HG02623 (cell line): ENCODE measurements around the gene CRY1.

Experiments used
- ATAC-seq: cut with Tn5 transposase; IDR thresholded peaks from one replicate; pipeline ENCODE4 v1.9.1; 2021; ENCODE audit warnings: moderate library complexity; ENCODE audit not compliant: unreplicated experiment

The CRY1 gene

GRCh38 chr12:106971065-106971464 lies 122.3 kb downstream of the CRY1 start:
- ATAC-seq = no peak

GRCh38 chr12:106964526-106964925 lies 128.8 kb downstream of the CRY1 start:
- no peak for ATAC-seq

GRCh38 chr12:106962286-106962685 lies 131.1 kb downstream of the CRY1 start:
- no peak for ATAC-seq

GRCh38 chr12:106960443-106960842 lies 132.9 kb downstream of the CRY1 start:
- no peak for ATAC-seq

- no peak for ATAC-seq
Observed at GRCh38 chr12:106957583-106957982, 135.8 kb downstream of the CRY1 start.

GRCh38 chr12:106956048-106956578 lies 137.2 kb downstream of the CRY1 start:
- peak; percentile 27 for ATAC-seq

GRCh38 chr12:106955377-106956047 lies 137.8 kb downstream of the CRY1 start, which contains the start of gene TMEM263:
Gene TMEM263 (plus strand): TSS chr12:106955907. CDS start chr12:106967117, 11,210 bp downstream.
- ATAC-seq = peak; percentile 82

GRCh38 chr12:106954462-106955376 lies 138.6 kb downstream of the CRY1 start:
- peak; percentile 2 for ATAC-seq

- no peak for ATAC-seq
Observed at GRCh38 chr12:106953352-106954250, 139.7 kb downstream of the CRY1 start.

- no peak for ATAC-seq
Observed at GRCh38 chr12:106950591-106950990, 142.8 kb downstream of the CRY1 start.

GRCh38 chr12:106947461-106947860 lies 145.9 kb downstream of the CRY1 start:
- no peak for ATAC-seq

- no peak for ATAC-seq
Observed at GRCh38 chr12:106945261-106945851, 148.0 kb downstream of the CRY1 start.

GRCh38 chr12:106942775-106943174 lies 150.6 kb downstream of the CRY1 start:
- ATAC-seq = no peak

GRCh38 chr12:106941481-106942156 lies 151.7 kb downstream of the CRY1 start:
- no peak for ATAC-seq
